Measurements from ENCODE around the gene ABHD17C.
A peak's percentile ranks its signal among the peaks of the same experiment; 100 is the strongest.

ABHD17C gene

DNA sequence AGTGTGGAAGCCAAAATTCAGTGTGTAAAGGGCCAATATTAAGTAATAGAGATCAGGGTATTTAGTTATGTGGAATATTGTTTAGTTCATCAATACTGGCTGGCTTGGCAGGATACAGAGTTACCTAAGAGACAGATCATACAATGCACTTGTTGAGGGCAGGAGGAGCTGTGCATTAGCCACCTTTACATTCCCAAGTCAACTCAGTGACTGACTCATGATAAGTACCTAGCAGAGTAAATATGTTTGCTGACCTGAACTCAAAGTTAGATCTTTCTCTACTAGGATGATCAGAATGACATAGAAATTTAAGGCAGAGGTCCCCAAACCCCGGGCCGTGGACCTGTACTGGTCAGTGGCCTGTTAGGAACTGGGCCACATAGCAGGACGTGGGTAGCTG lies 3.5 kb upstream of the ABHD17C start:
- no peak for DNase-seq

DNA sequence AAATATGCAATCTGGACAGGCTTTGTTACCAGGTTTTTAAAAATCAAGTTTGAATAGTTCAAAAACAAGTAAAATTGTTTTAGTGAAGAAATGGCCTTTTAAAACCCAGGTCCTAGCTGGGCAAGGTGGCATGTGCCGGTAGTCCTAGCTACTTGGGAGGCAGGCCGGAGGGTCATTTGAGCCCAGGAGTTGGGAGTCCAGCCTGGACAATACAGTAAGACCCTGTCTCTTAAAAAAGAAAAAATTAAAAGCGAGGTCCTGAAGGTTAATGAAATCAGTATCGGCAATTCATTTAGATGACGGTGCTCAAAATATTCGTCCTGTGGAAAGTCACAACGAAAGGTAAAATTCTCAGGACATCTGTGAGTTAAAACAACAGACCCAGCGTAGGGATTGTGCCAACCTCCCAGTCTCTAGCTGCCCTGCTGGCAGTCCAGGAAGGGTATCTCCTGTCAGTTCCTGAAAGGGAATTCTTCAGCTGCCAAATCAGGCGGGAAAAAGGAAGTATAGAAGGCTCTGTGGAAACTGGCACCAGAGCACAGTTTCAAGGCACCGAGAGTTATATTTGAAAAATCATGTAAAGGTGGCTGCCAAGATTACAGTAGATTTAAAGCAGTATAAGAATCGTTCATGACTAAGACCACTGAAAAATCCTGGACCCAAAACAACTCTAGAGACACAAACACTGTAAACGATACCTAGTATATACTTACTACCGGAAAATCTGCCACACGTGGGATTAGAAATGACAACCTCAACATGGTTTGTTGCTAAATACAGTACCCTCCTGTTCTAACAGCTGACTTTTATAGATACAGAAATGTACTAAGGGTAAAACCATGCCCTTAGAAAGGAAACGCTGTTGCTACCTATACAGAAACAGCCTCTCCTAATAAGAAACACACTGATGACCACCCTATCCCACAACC lies 1.2 kb upstream of the ABHD17C start:
- no peak for DNase-seq

DNA sequence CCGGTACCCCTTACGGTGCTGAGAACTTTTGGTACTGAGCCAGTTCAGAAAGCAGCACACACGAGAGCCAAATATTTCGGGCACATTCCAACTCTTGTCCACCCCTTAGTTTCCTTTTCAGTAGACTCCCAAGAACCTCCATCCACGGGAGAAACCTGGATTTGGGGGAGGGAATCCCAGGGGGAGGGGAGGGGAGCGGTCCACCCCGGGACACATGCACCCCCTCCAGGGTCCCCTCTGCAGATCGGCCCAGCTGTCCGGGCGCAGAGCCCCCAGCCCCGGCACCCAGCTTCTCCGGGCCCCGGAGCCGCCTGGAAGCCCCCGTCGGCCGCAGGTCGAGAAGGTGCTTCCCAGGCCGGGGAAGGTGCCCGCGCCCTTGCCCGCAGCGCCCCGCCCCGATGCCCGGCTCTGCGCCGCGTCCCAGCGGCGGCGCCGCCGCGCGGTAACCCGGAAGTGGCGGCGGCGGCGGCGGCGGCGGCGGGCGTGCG lies 455 bp upstream of the ABHD17C start:
- DNase-seq = no peak

DNA sequence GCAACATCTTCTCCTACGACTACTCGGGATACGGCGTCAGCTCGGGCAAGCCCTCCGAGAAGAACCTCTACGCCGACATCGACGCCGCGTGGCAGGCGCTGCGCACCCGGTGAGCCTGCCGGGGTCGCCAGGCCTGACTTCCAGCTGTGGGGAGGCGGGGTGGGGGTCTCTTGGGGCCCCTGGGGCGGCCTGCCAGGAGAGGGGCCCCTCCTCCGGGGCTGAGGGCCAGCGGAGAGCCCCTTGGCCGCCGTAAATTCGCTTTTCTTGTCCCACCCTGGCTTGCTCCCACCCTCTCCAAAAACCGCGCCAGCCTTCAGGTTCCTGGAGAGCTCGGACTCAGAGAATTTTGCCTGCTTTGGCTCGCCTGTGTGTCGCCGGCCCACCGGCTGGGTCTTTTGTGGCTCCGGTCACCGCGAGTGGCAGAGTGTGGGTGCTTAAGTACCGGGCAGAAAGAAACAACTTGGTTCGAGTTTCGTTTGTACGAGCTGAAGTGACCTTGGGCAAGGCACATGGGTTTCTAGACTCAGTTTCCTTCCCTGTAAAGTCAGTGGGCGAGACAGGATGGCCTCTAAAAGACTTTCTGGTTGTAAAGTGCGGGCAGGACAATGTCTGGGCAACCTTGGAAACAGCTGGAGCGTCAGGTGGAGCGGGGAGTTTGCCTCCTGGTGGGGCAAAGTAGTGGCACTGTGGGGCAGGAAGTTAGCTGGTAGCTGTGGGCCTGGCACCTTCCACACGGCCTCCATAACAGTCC lies 976 bp downstream of the ABHD17C start:
- peak; percentile 5 for DNase-seq

DNA sequence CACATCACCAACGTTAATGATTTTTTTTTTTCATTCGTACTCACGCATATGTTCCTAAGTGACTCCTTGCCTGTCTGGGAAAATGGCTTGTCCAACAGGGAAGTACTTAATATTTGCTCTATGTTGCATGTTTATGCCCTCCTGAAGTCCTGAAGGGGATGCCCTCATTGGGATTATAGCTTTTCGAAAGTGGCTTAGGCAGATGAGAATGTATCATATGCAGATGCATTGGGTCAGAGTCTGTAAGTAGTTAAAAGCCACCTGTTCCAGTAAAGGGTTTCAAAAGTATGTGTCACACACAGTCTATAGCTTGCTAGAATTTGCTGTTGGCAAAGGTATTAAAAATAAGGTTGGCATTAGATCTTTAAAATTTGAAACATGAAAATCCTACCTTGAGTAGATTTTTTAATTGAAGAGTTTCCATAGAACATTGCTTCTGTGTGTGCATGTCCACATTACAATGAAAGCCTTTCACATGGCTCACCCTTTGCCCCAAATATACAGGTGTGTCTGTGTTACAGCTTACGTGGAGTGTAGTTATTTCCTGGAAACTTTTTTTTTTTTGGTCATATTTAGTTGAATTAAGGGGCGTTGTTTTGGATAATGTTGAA lies 2.1 kb downstream of the ABHD17C start:
- DNase-seq = no peak

DNA sequence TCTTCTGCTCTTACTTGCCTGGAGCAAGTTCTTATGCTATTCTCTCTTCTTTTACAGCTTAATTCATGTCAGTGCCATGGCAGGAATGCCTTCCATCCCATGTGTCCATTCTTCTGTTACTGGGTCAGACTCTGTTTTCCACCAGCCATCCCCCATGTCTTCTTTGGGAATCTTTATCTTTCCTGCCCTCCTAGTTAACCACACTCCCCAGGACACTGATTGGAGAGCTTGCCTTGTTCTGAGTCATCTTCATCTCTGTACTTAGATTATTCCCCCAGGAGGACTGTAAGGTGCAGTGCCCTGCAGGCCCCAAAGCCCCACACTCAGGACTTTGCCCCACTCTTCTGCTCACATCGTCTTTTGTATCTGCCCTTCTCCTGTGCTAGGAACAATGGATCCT lies 3.6 kb downstream of the ABHD17C start:
- no peak for DNase-seq

DNA sequence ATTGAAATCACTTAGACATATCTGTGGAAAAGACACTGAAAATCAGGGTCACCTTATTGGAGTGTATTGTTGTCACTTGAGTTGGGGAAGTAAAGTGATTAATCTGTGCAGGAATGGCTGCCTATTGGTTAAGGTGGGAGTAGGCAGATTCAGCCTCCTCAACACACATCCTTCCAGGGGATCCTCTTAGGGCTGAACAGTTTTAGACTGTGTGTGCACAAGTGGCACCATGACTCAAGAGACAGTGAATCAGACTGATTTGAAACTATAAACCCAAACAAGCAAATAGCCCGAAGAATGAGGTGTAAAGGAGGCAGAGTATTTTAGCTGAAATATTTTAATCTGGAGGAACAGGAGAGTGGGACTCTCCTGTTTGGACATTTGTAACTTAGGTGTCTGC lies 4.9 kb downstream of the ABHD17C start:
- no peak for DNase-seq

DNA sequence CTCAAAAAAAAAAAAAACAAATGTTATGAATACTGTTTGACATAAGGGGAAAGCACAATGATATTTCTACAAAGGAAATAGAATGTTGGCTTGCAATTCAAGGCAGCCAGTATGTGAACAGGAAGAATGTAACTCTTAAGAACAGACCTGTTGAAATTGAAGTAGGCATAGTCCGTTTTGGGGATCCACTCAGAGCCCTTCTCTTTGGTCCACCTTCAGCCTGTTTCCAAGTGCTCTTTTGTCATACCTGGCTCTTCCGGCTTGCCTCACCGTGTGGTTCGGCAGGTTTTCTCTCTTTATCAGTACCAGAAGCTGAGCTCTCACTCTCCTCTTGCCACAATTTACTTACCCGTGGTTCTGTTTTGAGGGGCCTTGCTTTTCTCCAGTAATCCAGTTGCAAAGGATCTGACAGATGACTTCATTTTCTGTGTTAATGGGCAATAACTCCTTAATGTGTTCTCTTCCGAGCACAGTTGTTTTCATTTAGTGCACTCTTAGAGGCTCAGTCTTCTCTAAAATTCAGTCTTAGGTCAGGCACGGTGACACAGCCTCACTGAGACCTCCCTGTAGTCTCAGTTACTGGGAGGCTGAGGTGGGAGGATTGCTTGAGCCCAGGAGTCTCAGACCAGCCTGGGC lies 6.7 kb downstream of the ABHD17C start:
- no peak for DNase-seq

DNA sequence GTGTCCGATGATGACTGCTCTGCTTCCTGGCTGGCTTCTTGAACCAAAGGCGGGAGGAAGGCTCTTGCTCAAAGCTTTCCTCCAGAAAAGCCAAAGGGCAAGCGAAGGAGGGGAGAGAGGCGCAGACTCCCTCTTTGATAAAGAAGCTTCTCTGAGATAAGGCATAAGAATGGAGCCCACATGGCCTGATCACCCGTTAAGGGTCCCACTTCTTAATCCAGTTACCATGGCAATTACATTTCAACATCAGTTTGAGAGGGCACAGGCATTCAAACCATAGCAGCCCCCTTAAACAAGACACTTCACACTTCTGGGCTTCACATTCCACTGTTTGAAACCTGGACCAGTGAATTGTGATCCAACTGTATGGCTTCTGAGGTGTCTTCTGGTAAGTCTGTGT lies 8.0 kb downstream of the ABHD17C start:
- no peak for DNase-seq

DNA sequence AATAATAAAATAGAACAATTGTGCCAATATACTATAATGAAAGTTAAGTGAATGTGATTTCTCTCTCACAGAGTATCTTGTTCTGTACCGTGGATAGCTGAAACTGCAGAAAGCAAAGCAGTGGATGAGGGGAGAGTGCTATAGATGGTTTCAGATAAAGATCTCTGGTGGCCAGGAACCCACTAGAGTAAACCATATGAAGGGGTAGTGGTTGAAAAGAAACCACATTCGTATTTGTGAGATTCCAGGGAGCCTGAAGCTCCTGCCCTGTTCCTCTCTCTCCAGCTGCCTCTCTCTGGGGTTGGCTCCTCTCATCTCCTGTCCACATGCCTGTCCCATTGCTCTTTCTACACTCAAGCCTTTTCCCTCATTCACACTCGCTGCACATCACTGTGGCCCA lies 8.9 kb downstream of the ABHD17C start:
- DNase-seq = no peak

DNA sequence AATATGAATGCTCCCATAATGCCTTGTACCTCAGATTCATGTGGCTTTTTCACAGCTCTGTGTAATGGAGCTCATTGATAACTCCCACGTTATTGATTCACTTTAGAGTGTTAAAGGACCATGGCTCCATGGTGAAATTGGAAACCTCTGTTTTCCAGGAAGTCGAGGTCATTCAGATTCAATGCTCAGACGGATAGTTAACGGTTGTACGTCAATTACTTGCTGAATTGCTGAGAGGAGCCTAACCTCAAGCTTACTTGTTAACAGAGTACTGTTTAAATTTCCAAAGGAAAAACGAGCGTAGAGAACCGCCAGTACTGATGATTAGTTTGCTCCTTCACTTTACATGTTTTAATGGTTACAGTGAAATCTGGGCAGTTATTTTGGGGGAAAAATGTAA lies 11.1 kb downstream of the ABHD17C start:
- no peak for DNase-seq

DNA sequence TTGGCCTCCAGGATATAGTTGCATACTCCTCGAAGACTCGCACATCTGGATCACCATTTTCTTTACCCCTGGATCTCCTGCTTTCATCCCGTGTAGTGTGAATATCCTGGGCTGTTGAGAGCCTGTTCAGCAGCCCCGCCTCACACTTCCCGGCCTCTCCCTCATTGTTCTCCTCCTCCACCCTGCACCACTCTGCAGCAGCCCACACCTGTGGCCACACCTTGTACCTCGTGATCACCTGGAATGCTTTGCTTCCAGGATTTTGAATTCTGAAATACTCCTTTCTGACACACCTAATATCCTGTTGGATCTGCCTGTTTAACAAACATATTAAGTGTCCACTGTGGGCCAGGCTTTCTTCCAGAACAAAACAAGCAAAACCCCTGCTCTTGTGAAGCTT lies 14.4 kb downstream of the ABHD17C start:
- no peak for DNase-seq

DNA sequence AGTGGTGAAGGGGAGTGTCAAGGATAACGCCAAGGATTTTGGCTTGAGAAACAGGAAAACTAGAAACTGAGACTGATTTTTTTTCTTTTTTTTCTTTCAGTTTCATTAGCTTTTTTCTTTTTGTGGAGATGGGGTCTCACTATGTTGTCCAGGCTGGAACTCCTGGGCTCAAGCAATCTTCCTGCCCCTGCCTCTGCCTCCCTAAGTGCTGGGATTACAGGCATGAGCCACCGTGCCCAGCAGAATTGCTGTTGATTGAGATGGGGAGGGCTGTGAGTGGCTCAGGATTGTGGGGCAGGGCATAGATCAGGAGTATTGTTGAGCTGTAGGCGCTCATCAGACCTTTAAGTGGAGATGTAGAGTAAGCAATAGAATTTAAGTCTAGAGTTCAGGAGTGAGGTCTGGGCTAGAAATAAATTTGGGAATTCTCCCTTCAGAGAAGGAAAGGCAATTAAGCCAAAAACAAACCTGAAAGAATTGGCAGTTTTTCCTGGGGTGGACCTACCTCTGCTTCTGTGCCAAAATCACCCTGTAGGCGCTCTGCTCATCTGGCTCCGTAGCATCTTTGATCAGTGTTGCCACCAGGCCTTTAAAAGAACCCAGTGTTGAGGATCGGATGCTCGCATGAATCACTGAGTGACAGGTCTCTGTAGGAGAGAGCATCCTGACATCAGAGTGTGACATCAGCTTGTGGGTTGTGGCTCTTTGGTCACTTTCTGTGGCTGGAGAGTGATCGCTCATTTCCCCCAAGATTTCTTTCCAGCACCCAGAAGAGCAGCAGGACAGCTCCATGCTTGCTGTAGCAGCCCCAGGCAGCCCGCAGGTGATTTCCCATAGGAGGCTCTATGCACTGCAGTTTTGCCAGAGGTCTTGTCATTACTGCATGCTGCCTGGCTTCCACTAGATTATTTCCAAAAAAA lies 15.8 kb downstream of the ABHD17C start:
- no peak for DNase-seq

DNA sequence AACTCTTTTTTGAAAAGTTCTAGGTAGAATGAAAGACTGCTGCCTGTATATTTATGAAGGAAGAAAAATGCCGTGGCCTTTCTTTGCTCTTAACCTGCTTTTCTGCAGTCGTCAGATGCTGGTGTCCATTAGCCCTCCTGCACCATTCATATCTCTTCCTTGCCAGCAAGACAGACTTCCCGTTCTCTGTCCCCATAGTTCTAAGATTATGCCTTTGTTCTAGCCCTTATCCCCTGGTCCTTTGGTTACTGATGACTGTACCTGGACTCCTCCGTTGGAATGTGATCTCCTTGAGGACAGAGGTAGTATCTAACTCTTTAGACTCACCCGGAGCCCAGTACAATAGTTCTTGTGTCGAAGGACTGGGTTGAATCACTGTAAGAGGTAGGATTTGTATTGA lies 16.8 kb downstream of the ABHD17C start:
- DNase-seq = no peak

DNA sequence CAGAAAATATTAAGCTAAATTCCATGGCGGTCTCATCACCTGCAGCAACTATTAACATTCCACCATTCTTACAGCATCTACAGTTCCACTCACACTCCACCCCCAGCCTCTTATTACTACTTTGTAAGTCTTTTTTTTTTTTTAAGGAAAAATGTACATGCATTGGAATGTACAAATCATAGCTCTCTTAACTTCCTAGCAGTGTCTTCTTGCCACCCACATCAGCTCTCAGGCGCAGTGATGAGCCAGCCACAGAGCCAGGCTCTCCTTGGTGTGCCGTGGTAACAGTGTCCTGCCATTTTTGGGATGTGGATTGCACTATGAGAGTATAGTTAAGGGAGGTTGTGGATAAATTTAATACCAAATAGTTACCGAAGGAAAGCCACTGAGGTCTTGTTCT lies 17.8 kb downstream of the ABHD17C start:
- DNase-seq = no peak

DNA sequence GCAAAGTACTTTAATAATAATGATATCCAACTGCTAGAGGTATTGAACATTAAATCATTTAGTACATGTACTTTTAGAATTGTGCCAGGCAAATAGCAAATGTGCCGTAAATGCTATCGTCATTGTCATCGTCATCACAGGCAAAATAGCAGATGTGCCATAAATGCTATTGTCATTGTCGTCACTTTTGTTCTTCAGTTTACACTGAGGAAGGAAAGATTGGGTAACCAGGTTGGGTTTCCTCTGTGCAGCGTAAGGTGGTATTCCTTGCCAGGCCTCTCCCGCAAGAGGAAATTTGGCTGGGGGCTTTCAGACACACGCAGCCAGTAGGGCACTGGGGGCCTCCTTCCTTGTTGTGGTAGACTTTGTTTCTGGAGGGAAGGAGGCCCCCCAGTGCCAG lies 26.4 kb downstream of the ABHD17C start:
- DNase-seq = no peak

DNA sequence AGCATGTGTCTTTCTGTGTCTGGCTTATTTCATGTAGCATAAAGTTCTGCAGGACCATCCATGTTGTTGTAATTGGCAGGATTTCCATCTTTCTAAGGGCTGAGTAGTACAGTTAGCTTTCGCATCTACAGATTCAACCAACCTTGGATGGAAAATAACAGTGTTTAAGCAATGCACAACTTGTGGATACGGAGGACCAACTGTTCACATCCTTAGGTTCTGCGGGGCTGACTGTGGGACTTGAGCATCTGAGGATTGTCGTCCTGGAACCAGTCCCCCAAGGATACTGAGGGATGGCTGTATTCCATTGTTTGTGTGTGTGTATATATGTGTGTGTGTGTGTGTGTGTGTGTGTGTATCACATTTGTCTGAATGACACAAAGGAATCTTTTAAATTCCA lies 27.7 kb downstream of the ABHD17C start:
- no peak for DNase-seq

DNA sequence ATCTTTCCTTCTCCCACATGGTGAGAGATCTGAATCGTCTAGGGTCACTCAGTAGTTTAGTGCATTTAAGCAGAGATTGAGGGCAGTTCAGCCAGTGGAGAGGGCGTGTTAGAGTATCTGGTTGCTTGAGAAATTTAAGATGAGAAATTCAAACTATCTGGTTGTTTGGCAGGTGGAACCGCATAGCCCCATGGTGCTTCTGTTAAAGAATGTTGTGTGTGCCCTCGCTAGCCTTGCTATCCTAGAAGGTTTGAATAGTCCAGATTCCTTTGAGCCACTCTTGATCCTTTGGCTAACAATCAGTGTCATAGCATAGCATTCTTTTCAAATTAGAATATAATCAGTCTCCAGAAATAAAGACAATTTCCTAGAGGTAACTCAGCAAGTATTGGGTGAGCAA lies 32.1 kb downstream of the ABHD17C start:
- DNase-seq = no peak

DNA sequence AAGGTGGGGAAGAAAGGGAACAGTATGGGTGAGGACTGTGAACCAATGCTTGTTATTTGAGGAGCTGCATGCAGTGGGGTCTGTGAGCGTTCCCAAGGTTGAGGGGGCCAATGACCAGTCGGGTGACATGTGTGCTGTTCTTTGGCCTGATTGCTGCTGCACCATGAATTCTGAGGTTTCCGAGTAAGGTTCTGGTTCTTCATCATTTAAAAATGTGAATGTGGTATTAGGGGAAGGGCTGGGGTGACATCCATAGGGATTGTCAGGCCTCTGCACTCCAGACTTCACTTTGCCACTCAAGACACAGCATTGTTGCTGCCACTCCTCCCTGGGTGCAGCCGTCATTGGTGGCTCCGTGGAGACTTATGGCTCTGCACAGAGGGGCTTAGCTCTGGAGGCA lies 32.5 kb downstream of the ABHD17C start:
- no peak for DNase-seq

DNA sequence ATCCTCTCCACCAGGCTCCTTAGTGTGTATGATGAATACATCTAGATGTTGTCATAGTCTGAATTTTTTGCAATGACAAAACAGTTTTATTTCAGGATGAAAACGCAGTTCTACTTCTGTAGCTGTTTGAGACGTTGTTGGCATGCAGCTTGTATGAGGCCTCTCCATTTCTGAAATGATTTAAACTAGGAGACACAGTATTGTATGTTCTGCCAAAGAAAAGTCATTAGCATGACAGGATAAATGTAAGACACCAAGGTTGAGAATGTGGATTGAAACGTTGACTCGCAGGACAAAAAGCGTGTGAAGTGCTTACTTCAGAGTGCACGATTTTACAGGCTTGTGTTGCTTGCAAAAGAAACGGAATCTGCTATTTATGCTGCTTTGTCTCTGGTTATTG lies 35.3 kb downstream of the ABHD17C start:
- DNase-seq = no peak

DNA sequence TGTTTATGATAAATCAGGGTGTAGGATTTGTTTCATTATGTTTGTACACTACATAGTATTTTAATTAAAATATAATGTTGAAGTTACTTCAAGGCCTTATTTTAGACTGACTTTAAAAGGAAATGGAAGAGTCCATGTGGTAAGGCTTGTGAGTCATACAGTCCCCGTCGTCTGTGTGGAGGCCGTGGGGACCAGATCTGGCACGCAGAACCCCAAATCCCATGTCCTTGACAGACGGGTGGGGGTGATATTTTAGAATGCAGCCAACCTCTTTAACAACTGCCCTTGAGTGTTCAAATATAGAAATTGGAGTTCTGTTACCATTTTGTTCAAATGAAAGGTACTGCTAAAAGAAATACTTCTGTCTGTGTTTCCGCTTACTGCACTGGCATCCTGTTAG lies 35.8 kb downstream of the ABHD17C start:
- DNase-seq = no peak

DNA sequence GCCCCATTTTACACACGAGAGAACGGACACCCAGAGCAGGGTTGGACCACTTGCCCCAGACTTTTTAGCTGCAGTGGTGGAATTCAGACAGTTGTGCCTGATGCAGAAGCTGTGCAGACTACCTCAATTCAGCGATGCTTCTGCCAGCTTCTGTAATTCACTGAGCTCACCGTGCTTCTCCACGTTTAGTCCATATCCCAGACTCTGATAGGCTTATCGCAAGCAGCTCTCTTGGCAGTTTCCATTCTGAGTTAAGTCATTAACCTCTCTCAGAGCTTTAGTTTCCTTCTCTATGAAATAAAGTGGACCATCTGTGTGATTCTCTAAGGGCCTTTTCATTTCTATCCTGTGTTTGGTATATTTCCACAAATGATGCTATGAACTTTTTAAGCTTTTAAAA lies 37.1 kb downstream of the ABHD17C start:
- DNase-seq = no peak

Data from activated CD4-positive, alpha-beta T cell treated with anti-CD3 and anti-CD28 coated beads, Interleukin-2, amount 50 U/mL, for 1 hour (primary cell).